Fibroblast of lung (primary cell): ENCODE results near the gene DUSP3. TPM values are rescaled to one million over a fixed set of nuclear protein-coding genes. Genes with fewer than 3 reads are reported as not detected.

Source experiments
- DNase-seq, 2 donors: peaks; one replicate each; pipeline versions ENCODE4 v3.0.0 to v3.0.0-alpha.2; 2010; ENCODE audit warnings: low read depth in 2 of 2
- H2AFZ ChIP-seq: 2 replicates; pipeline ENCODE4 v1.5.1; 2012; ENCODE audit warnings: low read length, control low read depth, inconsistent platforms
- H3K27ac ChIP-seq: 2 replicates; pipeline ENCODE4 v1.5.1; 2011; ENCODE audit warnings: low read length, control low read depth; ENCODE audit not compliant: insufficient read depth
- H3K27me3 ChIP-seq: 2 replicates; pipeline ENCODE4 v1.5.1; 2011; ENCODE audit warnings: mild to moderate bottlenecking, low read length; ENCODE audit not compliant: control insufficient read depth, insufficient read depth
- H3K36me3 ChIP-seq: 2 replicates; pipeline ENCODE4 v1.5.1; 2011; ENCODE audit warnings: low read length; ENCODE audit not compliant: control insufficient read depth, insufficient read depth
- H3K4me1 ChIP-seq: 2 replicates; pipeline ENCODE4 v1.5.1; 2011; ENCODE audit warnings: low read length; ENCODE audit not compliant: control insufficient read depth, insufficient read depth; ENCODE audit errors: extremely low read depth
- H3K4me2 ChIP-seq: 2 replicates; pipeline ENCODE4 v1.5.1; 2011; ENCODE audit warnings: low read length, control low read depth; ENCODE audit not compliant: insufficient read depth; ENCODE audit errors: extremely low read depth
- H3K4me3 ChIP-seq, 4 experiments: fragments of 200-600 bp in 1 of 4; sonication (generic) in 1 of 4; replicated peaks in 1 of 4; 2 replicates each; pipeline ENCODE4 v1.5.1; 2011 to 2016; ENCODE audit warnings: low read length in 4 of 4, low read depth in 3 of 4, mild to moderate bottlenecking in 3 of 4, control low read depth in 2 of 4, inconsistent platforms in 1 of 4, mixed read lengths in 1 of 4; ENCODE audit not compliant: insufficient read depth in 1 of 4; ENCODE audit errors: control extremely low read depth in 1 of 4
- H3K79me2 ChIP-seq: 2 replicates; pipeline ENCODE4 v1.5.1; 2012; ENCODE audit warnings: mild to moderate bottlenecking, low read length, inconsistent platforms; ENCODE audit not compliant: control insufficient read depth, insufficient read depth
- H3K9ac ChIP-seq: 2 replicates; pipeline ENCODE4 v1.5.1; 2011; ENCODE audit warnings: mild to moderate bottlenecking, low read length, control low read depth; ENCODE audit not compliant: insufficient read depth
- H3K9me3 ChIP-seq: 2 replicates; pipeline ENCODE4 v1.5.1; 2012; ENCODE audit warnings: low read depth, low read length; ENCODE audit not compliant: control insufficient read depth, insufficient read depth
- H4K20me1 ChIP-seq: 2 replicates; pipeline ENCODE4 v1.5.1; 2011; ENCODE audit warnings: low read length; ENCODE audit not compliant: control insufficient read depth, insufficient read depth; ENCODE audit errors: extremely low read depth
- EZH2 ChIP-seq: IDR thresholded peaks from 2 replicates; pipeline ENCODE4 v1.5.1; 2012; ENCODE audit warnings: low read length, control low read depth, mild to moderate bottlenecking; ENCODE audit errors: missing control alignments
- polyA plus RNA-seq, 2 donors: library from polyadenylated mRNA; depleted of rRNA in 1 of 2; stranded (reverse) in 1 of 2; unstranded in 1 of 2; fragments of >200 nt; gene quantifications; 2 replicates each; pipeline ENCODE4 v1.2.1, GENCODE V29; 2011 to 2012; ENCODE audit warnings: missing spikeins in 1 of 2
- total RNA-seq: library from RNA; depleted of rRNA; stranded (reverse); fragments of >200 nt; gene quantifications from 2 replicates; pipeline ENCODE4 v1.2.1, GENCODE V29; 2014
- TF ChIP-seq, protein P1 (sequence below), 2 donors: IDR thresholded peaks in 1 of 2; conservative IDR thresholded peaks in 1 of 2; 1 replicate in 1 of 2; 2 replicates in 1 of 2; pipeline ENCODE4 v1.5.1; 2011 to 2012; ENCODE audit warnings: low read length in 2 of 2, control low read depth in 1 of 2, inconsistent platforms in 1 of 2, low read depth in 1 of 2, mild to moderate bottlenecking in 1 of 2

DUSP3 gene
- total and polyA plus RNA-seq, 2 donors (not counting 1 experiment from before 2014, with no cell fraction given), result 51.2 to 55.9 TPM

GRCh38 chr17:43753493-43754129 is 25.2 kb downstream of the DUSP3 start:
- Histone ChIP-seq H3K9ac (no peak overlapping the region), H3K9me3 (no peaks in the 10 kb centered on the region), H3K36me3 (no peaks in the 10 kb centered on the region), H3K4me1 (no peaks in the 10 kb centered on the region), H3K27ac (no peak overlapping the region), H4K20me1 (no peaks in the 10 kb centered on the region), H3K4me3 (no peak overlapping the region), H2AFZ (no peak overlapping the region), H3K4me2 (no peak overlapping the region), H3K79me2 (no peaks in the 10 kb centered on the region), H3K27me3 (peaks cover 33% of the 10 kb centered on the region)
- TF ChIP-seq EZH2, result no peak
- TF ChIP-seq, protein P1, sequence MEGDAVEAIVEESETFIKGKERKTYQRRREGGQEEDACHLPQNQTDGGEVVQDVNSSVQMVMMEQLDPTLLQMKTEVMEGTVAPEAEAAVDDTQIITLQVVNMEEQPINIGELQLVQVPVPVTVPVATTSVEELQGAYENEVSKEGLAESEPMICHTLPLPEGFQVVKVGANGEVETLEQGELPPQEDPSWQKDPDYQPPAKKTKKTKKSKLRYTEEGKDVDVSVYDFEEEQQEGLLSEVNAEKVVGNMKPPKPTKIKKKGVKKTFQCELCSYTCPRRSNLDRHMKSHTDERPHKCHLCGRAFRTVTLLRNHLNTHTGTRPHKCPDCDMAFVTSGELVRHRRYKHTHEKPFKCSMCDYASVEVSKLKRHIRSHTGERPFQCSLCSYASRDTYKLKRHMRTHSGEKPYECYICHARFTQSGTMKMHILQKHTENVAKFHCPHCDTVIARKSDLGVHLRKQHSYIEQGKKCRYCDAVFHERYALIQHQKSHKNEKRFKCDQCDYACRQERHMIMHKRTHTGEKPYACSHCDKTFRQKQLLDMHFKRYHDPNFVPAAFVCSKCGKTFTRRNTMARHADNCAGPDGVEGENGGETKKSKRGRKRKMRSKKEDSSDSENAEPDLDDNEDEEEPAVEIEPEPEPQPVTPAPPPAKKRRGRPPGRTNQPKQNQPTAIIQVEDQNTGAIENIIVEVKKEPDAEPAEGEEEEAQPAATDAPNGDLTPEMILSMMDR (conservative IDR thresholded peaks at IDR 0.05 in 1 of 2, IDR thresholded peaks at IDR 0.05 in 1 of 2; ENCODE audit: low read depth in 1 of 2, low read length in 2 of 2), result no peak
- peak in 1 of 2 donors; percentile 49 for DNase-seq

GRCh38 chr17:43750153-43750552 is 28.6 kb downstream of the DUSP3 start:
- Histone ChIP-seq H3K9me3 (no peaks in the 10 kb centered on the region), H3K4me2 (no peak overlapping the region), H3K9ac (no peak overlapping the region), H4K20me1 (no peaks in the 10 kb centered on the region), H3K36me3 (no peaks in the 10 kb centered on the region), H3K27me3 (peaks cover 28% of the 10 kb centered on the region), H3K79me2 (no peaks in the 10 kb centered on the region), H2AFZ (no peak overlapping the region), H3K4me1 (no peaks in the 10 kb centered on the region), H3K27ac (no peak overlapping the region), H3K4me3 (no peak overlapping the region)
- DNase-seq, result no peak
- TF ChIP-seq, protein P1 (conservative IDR thresholded peaks at IDR 0.05 in 1 of 2, IDR thresholded peaks at IDR 0.05 in 1 of 2; ENCODE audit: low read depth in 1 of 2, low read length in 2 of 2), result no peak
- TF ChIP-seq EZH2, result no peak

DNA sequence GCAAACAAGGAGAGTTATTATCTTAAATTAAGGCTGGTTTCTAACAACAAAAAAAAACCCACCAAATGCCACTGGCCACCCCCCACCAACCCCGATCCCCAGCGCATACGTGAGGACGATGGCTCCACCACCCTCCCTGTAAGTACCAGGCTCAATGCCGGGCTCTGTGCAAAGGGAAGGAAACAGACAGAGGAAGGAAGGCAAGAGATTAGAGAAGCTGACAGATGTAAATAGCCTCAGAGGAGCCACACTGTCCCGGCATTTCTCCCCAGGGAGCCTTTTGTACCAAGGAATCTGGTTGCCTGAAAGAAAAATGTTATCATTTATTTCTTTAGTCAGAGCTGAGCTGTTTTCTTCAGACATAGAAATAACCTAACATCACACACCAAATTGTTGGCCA is 33.2 kb downstream of the DUSP3 start:
- Histone ChIP-seq H3K4me3 (no peak overlapping the region), H3K36me3 (no peaks in the 10 kb centered on the region), H4K20me1 (no peaks in the 10 kb centered on the region), H3K9ac (no peak overlapping the region), H3K4me1 (no peaks in the 10 kb centered on the region), H3K4me2 (no peak overlapping the region), H2AFZ (no peak overlapping the region), H3K79me2 (no peaks in the 10 kb centered on the region), H3K27me3 (peaks cover 16% of the 10 kb centered on the region), H3K27ac (no peak overlapping the region), H3K9me3 (no peaks in the 10 kb centered on the region)
- no peak for TF ChIP-seq EZH2
- TF ChIP-seq, protein P1 (conservative IDR thresholded peaks at IDR 0.05 in 1 of 2, IDR thresholded peaks at IDR 0.05 in 1 of 2; ENCODE audit: low read depth in 1 of 2, low read length in 2 of 2), result no peak
- no peak for DNase-seq
